GM19099 (cell line): ENCODE measurements around the gene CFAP299.

Experiments used
- POLR2A ChIP-seq: IDR thresholded peaks from 3 replicates; pipeline ENCODE4 v1.6.1; 2011; ENCODE audit warnings: low read depth; ENCODE audit not compliant: insufficient read length; ENCODE audit errors: extremely low read depth

CFAP299 gene

DNA sequence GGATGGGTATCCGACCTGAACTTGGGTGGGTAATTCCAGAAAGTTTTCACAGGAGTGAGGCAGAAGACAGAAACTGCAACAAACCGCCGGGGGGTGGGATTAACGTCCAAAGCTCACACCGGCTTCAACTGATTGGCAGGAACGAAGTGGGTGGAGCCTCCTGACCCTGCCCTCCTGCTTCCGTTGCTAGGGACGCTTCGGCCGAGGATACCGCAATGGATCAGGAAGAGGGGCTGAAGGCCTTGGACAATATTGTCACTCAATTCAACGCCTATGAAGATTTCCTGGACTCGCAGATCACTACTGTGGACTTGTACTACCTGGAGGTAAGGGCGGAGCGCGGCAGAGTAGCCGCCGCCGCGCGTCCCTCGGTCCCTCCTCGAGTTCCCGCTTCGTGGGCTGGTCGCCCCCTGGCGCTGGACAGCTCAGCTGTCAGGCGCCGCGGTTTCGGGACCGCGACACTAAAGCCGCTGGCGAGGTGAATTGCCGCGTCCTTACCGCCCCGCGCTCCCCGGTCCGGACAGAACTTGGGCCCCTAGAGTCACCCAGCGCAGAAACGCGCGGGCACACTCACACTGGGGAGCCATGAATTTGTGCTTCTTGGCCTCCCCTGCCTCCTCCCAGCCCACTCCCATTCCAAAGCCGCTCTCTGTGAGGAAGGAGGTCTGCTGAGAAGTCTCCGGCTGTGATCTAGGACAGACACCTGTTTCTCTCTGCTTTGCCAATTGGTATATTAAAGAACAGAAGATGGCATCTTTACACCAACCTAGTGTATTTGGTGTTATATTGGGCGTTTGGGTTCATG, at the start of gene CFAP299:
TSS of gene CFAP299 (plus strand) at position 177 of the 805 bp plus-strand sequence.
- no peak for TF ChIP-seq POLR2A

DNA sequence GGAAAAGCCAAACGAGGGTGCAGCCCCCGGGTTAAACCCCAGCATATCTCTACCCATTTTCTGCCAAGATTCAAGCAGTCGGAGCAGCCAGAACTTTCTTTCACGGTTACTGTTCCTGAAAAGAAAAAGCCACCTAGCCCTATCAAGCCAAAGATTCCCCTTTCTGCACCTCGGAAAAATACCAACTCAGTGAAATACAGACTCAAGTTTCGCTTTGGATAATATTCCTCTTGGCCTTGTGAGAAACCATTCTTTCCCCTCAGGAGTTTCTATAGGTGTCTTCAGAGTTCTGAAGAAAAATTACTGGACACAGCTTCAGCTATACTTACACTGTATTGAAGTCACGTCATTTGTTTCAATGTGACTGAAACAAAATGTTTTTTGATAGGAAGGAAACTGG, 49.1 kb upstream of the CFAP299 start:
- no peak for TF ChIP-seq POLR2A

- no peak for TF ChIP-seq POLR2A
These were observed 41.3 kb upstream of the CFAP299 start for GRCh38 chr4:80294206-80294605.

DNA sequence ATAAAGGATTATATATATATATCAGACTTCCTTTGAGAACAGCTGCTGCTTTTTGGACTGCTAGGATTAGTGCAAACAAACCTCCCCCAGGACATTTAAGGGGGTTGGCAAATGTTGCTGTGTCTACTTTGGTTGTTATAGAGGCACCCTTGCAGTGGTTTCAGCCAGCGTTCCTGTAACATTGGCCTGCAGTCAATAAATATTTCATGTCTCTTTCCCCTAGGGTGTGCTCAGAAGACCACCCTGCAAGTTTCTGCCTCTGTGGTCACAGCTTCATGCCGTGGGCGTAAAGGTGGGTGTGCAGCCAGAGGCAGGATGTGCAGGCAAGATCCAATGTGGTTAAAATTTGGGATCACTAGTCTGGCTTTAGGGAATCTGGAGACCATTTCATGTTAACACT, 40.2 kb upstream of the CFAP299 start:
- no peak for TF ChIP-seq POLR2A

GRCh38 chr4:80295826-80296225, 39.7 kb upstream of the CFAP299 start:
- TF ChIP-seq POLR2A: no peak

- TF ChIP-seq POLR2A: no peak
These were observed 33.6 kb upstream of the CFAP299 start for GRCh38 chr4:80301884-80302283.

DNA sequence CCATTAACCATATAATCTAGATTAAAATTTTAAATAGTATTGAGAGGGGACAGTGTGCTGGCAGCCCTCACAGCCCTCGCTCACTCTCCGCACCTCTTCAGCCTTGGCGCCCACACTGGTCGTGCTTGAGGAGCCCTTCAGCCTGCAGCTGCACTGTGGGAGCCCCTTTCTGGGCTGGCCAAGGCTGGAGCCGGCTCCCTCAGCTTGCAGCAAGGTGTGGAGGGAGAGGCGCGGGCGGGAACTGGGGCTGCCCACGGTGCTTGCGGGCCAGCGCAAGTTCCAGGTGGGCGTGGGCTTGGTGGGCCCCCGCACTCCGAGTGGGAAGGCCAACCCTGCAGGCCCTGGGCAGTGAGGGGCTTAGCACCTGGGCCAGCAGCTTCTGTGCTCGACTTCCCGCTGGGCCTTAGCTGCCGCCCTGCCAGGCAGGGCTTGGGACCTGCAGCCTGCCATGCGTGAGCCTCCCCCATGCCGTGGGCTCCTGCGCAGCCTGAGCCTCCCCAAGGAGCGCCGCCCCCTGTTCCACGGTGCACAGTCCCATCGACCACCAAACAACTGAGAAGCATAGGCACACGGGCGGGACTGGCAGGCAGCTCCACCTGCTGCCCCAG, 32.8 kb upstream of the CFAP299 start:
- no peak for TF ChIP-seq POLR2A

DNA sequence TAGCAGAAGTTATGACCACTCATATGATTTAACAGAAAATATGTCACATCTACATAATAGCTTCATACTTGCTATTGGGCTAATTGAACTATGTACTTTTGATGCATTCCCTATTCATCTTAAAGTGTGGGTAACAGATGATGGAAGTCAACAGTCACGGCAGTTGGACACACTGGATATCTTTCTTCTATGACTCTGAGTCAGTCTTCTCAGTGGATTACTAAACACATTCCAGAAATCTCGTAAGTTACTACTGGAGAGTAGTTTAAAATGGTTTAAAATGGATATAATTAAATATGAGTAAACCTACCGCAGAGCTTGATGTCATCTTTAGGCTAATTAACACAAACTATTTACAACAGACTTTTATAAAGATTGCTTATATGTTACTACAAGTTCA, 30.1 kb upstream of the CFAP299 start:
- no peak for TF ChIP-seq POLR2A

- no peak for TF ChIP-seq POLR2A
These were observed 29.3 kb upstream of the CFAP299 start for GRCh38 chr4:80306260-80306659.

DNA sequence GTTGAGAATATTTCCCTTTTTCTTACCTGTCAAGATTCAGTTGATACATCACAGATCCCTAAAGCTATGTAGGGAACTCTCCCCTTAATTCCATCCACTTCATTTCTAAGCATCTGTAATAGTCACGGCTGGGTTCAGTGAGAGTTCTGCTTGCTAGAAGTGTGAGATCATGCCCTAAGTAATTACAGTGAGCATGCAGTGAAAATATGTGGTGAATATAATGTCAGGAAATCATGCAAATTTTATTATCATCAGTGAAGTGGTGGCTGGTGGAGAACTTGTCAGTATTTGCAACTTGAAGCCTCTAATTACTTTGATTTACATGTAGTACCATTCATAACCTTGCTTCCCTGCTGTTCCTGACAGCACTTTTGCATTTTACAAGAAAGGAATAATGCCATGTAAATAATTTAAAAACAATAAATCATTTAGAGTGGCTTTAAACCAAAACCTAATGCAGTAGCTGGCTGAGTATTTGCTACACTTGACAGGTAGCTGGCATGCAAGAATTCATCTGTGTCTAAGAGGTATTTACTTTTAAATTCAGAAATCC, 28.3 kb upstream of the CFAP299 start:
- no peak for TF ChIP-seq POLR2A

DNA sequence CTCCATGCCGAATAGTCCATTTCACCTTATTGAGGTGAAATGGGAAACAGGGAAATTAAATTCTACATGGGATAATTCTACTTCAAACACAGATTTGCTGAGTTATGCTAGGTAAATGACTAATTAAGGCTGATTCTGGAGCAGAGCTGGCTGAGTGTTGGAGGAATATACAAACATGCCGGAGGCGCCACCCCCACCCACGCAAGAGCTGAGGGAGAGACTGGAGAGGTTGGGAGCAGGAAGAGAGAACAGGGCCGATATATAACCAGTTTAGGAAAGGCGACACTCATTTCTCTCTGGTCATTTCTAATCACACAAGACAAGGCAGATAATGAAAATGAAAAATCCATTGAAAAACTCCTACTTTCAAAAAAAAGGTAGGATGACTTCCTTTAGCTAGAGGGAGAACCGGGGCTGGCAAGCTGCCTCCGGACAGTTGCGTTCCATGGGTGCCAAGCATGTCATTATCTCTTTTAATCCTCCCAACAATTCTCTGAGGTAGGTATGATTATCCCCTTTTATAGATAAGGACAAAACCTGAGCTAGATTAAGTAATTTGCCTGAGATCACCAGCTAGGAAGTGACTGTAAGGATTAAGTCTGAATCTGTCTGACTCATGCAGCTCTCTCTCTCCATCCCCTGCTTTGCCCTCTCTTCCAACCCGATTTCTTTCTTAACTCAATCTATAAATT, 27.6 kb upstream of the CFAP299 start:
- no peak for TF ChIP-seq POLR2A

DNA sequence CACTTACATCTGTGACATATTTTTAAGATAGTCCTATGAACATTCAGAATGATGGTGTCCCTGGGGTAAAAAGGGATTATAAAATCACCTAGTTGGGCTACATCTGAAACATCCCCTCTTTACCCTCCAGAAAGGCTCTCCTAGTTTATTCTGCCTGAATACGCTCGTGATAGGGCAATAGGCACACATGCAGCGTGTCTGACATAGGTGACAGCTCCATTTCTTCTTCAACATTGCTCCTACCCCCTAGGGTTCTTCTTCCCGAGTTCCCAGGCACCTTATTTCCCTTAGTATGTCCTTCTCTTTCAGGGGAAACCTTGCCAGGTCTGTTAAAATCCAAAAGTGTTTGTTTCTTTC, 27.1 kb upstream of the CFAP299 start:
- no peak for TF ChIP-seq POLR2A

DNA sequence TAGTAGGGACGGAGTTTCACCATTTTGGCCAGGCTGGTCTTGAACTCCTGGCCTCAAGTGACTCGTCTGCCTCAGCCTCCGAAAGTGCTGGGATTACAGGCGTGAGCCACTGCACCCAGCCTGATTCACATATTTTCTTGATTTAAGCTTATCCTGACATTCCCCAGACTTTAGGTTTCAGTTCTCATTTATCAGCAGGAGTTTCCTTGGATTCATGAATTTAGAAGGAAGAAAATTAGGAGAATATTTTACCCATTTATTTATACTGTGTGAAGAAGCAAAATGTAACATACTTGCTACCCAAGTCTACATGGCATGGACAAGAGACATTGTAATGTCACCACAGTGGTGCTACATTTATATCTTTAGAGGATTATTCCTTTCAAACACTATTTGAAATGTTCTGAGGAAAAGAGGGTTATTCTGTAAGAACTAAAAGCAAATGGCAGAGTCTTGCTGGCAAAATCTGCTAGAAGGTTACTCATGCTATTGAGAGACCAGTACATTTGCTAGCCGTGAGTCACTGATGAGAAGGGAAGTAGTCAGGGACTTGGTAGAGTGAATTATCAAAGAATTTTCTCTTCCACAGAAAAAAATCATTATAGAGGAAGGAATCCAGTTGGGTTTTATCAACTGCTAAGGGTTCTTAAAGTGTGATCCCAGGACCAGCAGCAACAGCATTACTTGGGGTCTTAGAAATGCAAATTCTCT, 26.1 kb upstream of the CFAP299 start:
- TF ChIP-seq POLR2A: no peak

DNA sequence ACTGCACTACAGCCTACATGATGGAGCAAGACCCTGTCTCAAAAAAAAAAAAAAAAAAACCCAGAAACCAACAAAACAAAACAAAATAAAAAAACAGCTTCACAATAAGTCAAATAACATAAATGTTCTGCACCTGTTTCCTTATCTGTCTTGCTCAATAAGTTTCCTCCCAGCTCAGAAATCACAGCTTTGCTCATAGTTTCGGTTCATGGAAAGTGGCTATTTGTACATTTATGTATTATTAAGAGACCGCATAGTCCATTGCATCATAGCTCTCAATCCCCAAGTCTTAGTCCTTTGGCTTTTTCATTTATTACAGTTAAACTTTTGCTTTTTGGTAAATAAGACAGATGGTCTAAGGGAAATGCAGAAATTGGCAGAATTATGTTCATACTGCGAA, 24.4 kb upstream of the CFAP299 start:
- TF ChIP-seq POLR2A: no peak

- no peak for TF ChIP-seq POLR2A
These were observed 23.4 kb upstream of the CFAP299 start for GRCh38 chr4:80312124-80312523.
